GM04504 (cell line): ENCODE measurements around the gene BSPRY.
"Not testable (repeated sequence)": the region's sequence is repeated elsewhere in the genome, so short reads cannot be mapped to it uniquely, and the experiment has no call there.

Experiments
- DNase-seq: peaks from one replicate; pipeline ENCODE4 v3.0.0-alpha.2; 2012; ENCODE audit warnings: low read depth

BSPRY gene

GRCh38 chr9:113395000-113395861 is 45.9 kb downstream of the BSPRY start:
- no peak for DNase-seq

- no peak for DNase-seq
These were observed 47.9 kb downstream of the BSPRY start for GRCh38 chr9:113397203-113397631.

- no peak for DNase-seq
These were observed 49.5 kb downstream of the BSPRY start for GRCh38 chr9:113398796-113399195.

- no peak for DNase-seq
These were observed 50.4 kb downstream of the BSPRY start for GRCh38 chr9:113399646-113400200.

GRCh38 chr9:113401027-113401792 is 51.9 kb downstream of the BSPRY start, which contains the start of gene ALAD:
ALAD (minus strand) TSS chr9:113401284; CDS start chr9:113393559, 7,725 bp downstream.
- peak; percentile 97 for DNase-seq

GRCh38 chr9:113403646-113404045 is 54.3 kb downstream of the BSPRY start:
- DNase-seq: no peak

GRCh38 chr9:113406353-113406752 is 57.0 kb downstream of the BSPRY start:
- DNase-seq: not testable (repeated sequence)

GRCh38 chr9:113406873-113407511 is 57.7 kb downstream of the BSPRY start:
- DNase-seq: peak; percentile 55

- no peak for DNase-seq
These were observed 60.1 kb downstream of the BSPRY start for GRCh38 chr9:113409481-113409880.

- DNase-seq: no peak
These were observed 60.5 kb downstream of the BSPRY start for GRCh38 chr9:113409883-113410206.

- peak; percentile 89 for DNase-seq
These were observed 61.0 kb downstream of the BSPRY start, which contains the start of the genes C9orf43 and POLE3 for GRCh38 chr9:113410207-113410864. C9orf43 (plus strand) TSS chr9:113410747; CDS start chr9:113413494, 2,747 bp downstream. POLE3 (minus strand) TSS chr9:113410675; CDS start chr9:113410293, 382 bp downstream.

- no peak for DNase-seq
These were observed 66.9 kb downstream of the BSPRY start for GRCh38 chr9:113416149-113416721.

- no peak for DNase-seq
These were observed 68.0 kb downstream of the BSPRY start for GRCh38 chr9:113417370-113417769.
